Smooth muscle cell of the coronary artery (primary cell): ENCODE results near the gene ATP1A4. TPM values are rescaled to one million over a fixed set of nuclear protein-coding genes. Genes with fewer than 3 reads are reported as not detected.

ENCODE experiments used
- total RNA-seq: library from RNA; depleted of rRNA; stranded (reverse); fragments of >200 nt; gene quantifications from 2 replicates; pipeline ENCODE4 v1.2.3, GENCODE V29; 2014; ENCODE audit warnings: low replicate concordance

The ATP1A4 gene
- total RNA-seq: not detected in 2 replicates

DNA sequence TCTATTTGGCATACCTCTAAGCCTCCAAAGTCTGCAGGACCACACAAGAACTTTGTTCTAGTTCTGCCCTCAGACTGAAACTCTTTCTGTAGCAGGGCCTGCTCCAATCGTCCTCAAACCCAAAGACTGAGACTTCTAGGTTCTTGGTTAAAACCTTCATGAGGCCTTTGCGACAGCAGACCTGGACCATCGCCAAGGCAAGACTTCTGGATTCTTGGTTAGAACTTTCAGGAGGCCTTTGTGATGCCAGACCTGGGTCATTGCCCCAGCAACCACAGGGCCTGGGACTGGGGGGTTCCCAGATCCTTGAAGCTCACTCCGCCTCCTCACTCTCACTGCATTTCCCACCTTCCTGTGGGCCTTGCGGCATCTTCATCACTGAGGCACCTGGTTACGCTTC, at the start of gene ATP1A4:
ATP1A4 (plus strand) TSS at position 301 of the 400 bp plus-strand sequence. CDS start 438 bp downstream, outside the sequence.

DNA sequence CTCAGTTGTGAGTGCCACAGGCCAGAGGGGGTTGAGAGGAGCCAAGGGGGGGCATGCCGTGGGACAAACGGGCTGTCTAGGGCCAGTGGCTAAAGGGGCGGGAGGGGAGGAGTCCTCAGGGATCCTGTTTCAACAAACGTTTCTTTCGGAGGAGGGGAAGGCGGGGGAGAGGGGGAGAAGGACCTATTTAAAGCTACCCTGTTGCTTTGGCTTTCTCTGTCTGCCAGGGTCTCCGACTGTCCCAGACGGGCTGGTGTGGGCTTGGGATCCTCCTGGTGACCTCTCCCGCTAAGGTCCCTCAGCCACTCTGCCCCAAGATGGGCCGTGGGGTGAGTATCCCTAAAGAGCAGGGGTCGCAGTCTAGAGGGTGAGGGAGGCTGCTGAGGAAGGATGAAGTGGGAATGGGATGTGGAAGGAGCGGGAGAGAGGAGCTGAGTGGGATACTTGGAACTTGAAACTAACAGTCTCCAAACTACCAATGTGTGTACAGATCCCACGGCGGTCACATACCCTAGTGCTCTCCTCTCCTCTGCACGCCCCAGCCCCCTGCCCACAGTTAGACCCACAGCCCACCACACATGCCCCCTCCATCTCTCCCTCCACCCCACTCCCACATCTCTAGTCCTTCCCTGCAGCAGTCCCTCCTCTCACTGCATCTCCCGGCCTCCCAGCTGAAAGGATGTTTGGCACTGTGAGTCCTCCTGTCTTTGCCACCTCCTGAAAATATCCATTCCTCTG, 35.7 kb upstream of the ATP1A4 start, which contains the start of gene ATP1A2:
ATP1A2 (plus strand) TSS at position 215 of the 738 bp plus-strand sequence; CDS start at position 318, 103 bp downstream.

DNA sequence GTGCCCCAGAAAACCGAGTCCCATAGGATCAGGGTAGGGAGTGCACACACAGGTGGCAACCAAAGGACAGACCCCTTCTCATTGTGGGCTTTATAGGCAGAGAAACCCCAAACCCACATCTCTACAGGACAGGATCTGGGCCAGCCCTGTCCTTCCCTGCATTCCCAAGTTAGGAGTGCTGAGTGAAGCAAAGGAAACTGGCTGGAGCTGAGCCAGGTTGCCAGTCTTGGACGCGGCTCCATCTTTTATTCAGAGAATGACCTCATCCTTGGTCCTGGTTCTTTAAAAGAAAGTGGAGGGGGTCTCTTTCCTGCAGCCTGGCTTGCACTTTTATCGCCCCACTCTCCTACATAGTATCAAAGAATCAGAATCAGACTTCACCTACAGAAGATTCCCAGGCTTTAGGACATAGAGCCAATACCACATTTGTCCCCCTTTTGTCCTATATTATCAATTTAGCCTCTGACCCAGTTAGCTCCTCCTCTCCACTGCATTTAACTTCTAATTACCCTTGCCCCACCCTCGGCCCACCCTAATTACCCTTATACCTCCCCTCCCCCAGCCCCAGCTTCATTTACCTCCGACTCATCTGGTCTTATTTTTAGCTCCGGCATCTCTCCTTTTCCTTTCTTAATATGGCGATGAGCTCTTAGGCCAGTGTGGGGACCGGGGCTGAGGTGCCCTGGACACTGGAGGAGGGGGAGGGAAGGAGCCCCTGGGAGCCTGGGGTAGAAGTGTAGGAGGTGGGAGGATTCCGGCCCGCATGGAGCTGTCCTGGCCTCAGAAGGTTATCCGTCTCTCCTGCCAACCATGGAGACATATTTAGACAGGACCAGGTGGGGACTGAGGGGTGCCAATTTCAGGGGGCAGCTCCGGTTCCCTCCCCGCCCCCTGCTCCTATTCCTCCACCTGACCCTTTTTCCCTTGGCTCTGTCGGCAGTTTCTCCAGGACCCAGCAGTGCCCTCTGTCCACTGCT, 38.5 kb downstream of the ATP1A4 start, which contains the start of gene CASQ1:
CASQ1 (plus strand) TSS at position 927 of the 977 bp plus-strand sequence. CDS start 177 bp downstream, outside the sequence.

DNA sequence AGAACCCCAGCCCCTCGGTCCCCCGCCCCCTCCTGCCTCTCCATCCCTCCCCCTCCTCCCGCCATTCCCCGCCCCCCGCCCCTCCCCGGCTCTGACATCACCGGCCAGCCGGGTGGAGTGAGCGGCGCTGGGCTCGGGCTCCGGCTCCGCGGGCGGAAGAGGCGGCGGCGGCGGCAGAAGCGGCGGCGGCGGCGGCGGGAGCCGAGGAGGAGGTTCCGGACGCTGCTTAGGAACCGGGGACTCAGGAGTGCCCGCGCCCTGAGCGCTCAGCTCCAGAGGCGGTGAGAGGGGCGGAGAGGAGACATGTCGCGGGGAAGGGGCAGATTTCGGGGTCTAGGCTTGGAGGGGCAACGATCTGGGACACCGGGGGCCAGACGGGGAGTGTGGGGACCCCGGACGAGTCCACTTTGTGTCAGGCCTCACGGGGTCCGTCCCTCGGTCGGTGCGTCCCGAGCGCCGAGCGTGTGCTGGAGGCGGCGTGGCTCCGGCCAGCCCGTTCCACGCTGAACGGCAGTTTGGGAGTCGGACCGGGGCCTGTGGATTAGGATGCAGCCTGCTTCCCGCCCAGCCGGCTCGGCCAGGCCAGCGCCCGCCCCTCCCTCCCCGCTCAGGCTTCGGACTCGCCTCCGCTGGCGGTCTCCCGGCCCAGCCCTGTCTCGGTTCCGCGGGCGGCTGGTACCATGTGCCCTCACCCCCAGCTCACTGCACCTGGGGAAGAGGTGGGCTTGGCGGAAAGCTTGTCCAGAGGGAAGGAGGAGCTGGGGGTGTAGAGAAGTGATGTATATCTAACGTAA, 54.0 kb downstream of the ATP1A4 start, which contains the start of gene PEA15:
PEA15 (plus strand) TSS at position 143 of the 794 bp plus-strand sequence. CDS start 6,161 bp downstream, outside the sequence.

Other genes starting within 250 kb of the ATP1A4 start
- 135 and 476 TPM in 2 replicates for gene TAGLN2, start 226.1 kb upstream of the ATP1A4 start, total RNA-seq
- 0.12 TPM in 1 of 2 replicates, not detected in the other for gene IGSF9, start 206.0 kb upstream of the ATP1A4 start, total RNA-seq
- gene SLAMF9, start 197.4 kb upstream of the ATP1A4 start, total RNA-seq: 0.38 TPM in 1 of 2 replicates, not detected in the other
- 1.6 and 3.0 TPM in 2 replicates for gene PIGM, start 119.6 kb upstream of the ATP1A4 start, total RNA-seq
- gene KCNJ10, start 81.4 kb upstream of the ATP1A4 start, total RNA-seq: not detected in 2 replicates
- gene KCNJ9, start 70.1 kb upstream of the ATP1A4 start, total RNA-seq: under 0.01 TPM in 1 of 2 replicates, not detected in the other
- gene IGSF8, start 53.0 kb upstream of the ATP1A4 start, total RNA-seq: 18.0 and 23.1 TPM in 2 replicates
- gene ATP1A2, start 35.8 kb upstream of the ATP1A4 start, total RNA-seq: under 0.01 and 0.08 TPM in 2 replicates
- 0.23 TPM in 1 of 2 replicates, not detected in the other for gene CASQ1, start 39.0 kb downstream of the ATP1A4 start, total RNA-seq
- gene PEA15, start 53.8 kb downstream of the ATP1A4 start, total RNA-seq: 94.8 and 106 TPM in 2 replicates
- 64.9 and 108 TPM in 2 replicates for gene DCAF8, start 110.9 kb downstream of the ATP1A4 start, total RNA-seq
- gene PEX19, start 133.5 kb downstream of the ATP1A4 start, total RNA-seq: 30.3 and 33.5 TPM in 2 replicates
- 301 and 376 TPM in 2 replicates for gene COPA, start 191.6 kb downstream of the ATP1A4 start, total RNA-seq
- gene NCSTN, start 191.8 kb downstream of the ATP1A4 start, total RNA-seq: 59.3 and 60.1 TPM in 2 replicates
- gene NHLH1, start 215.5 kb downstream of the ATP1A4 start, total RNA-seq: not detected in 2 replicates
- gene VANGL2, start 249.0 kb downstream of the ATP1A4 start, total RNA-seq: 1.7 TPM in 1 of 2 replicates, not detected in the other